ENCODE results near the gene PAH. TPM values are rescaled to one million over a fixed set of nuclear protein-coding genes. Genes with fewer than 3 reads are reported as not detected.
A peak's percentile ranks its signal among the peaks of the same experiment; 100 is the strongest.

PAH gene
- total and polyA plus RNA-seq, 10 of the 15 experiments (the other 5 are each of a cell fraction or from before 2014, with no cell fraction given) = 0.20 to 4.8 (median 0.55) TPM; not detected in 1

GRCh38 chr12:102955926-102956737 lies 39.1 kb upstream of the PAH start:
- CTCF ChIA-PET = interaction anchor here (0.6 to 1.4 kb wide), 3 partner anchors 16 to 981 kb away, joined by 3 to 5 read pairs (median 4); no protein-coding TSS in a partner anchor
- peaks cover 0 to 15% of the 10 kb centered on the region in 2 experiments; a peak in 2 of 4 replicates for H3K27me3 ChIP-seq (replicated peaks in 1 of 2; ENCODE audit: control insufficient read depth in 2 of 2, insufficient read depth in 2 of 2, low read length in 1 of 2)
- in situ Hi-C loops (cut with MboI) = no loop called here
- TF ChIP-seq DPF2 (IDR thresholded peaks at IDR 0.05) (peak; percentile 43; the same call in 1 of the 2 replicates), EED (IDR thresholded peaks at IDR 0.05; ENCODE audit: low read depth) (no peak), ZNF24 (IDR thresholded peaks at IDR 0.05) (0 out of 2 replicates have a peak, but pooled peaks have one; percentile 22), ZNF217 (IDR thresholded peaks at IDR 0.05) (0 out of 2 replicates have a peak, but pooled peaks have one; percentile 14), BHLHE40 (IDR thresholded peaks at IDR 0.05; ENCODE audit: borderline replicate concordance in 1 of 2, low read depth in 2 of 2, low read length in 1 of 2) (peak in 1 of 2 experiments; percentile 77; a peak in 2 of 4 replicates), SMAD5 (IDR thresholded peaks at IDR 0.05; ENCODE audit: low read depth) (no peak), ZSCAN29 (IDR thresholded peaks at IDR 0.05) (peak; percentile 99), ZBTB33 (IDR thresholded peaks at IDR 0.05) (peak; percentile 80; the same call in 1 of the 2 replicates), GATAD2B (conservative IDR thresholded peaks at IDR 0.05; ENCODE audit: low read depth) (peak; percentile 77; the same call in 1 of the 2 replicates), NKRF (conservative IDR thresholded peaks at IDR 0.05) (0 out of 2 replicates have a peak, but pooled peaks have one; percentile 54), NR2F1 (conservative IDR thresholded peaks at IDR 0.05) (peak; percentile 44; the same call in 1 of the 2 replicates), MYC (IDR thresholded peaks at IDR 0.05; ENCODE audit: insufficient read depth, insufficient read length, insufficient replicate concordance, low read length, severe bottlenecking) (no peak), CHD1 (IDR thresholded peaks at IDR 0.05; ENCODE audit: low read depth, low read length) (no peak), IKZF1 (conservative IDR thresholded peaks at IDR 0.05) (peak; percentile 75), BACH1 (IDR thresholded peaks at IDR 0.05; ENCODE audit: borderline replicate concordance) (0 out of 2 replicates have a peak, but pooled peaks have one; percentile 58)

More at GRCh38 chr12:102955926-102956737, 39.1 kb upstream of the PAH start:
- Histone ChIP-seq H3K4me2 (ENCODE audit: control insufficient read depth, insufficient read depth) (peak overlapping the region; percentile 80; the same call in 1 of the 2 replicates), H3K9me3 (replicated peaks; ENCODE audit: control insufficient read depth, insufficient read depth, low read length) (no peaks in the 10 kb centered on the region; the same call in 2 of the 3 replicates), H3K36me3 (ENCODE audit: control insufficient read depth in 2 of 2, insufficient read depth in 2 of 2, low read length in 1 of 2) (no peaks in the 10 kb centered on the region), H2AFZ (ENCODE audit: control insufficient read depth, low read depth, low read length) (no peak overlapping the region; the same call in 1 of the 2 replicates), H3K27ac (ENCODE audit: control insufficient read depth, insufficient read depth) (no peak overlapping the region), H3K4me1 (ENCODE audit: control insufficient read depth, insufficient read depth, low read length) (peaks cover 11% of the 10 kb centered on the region), H4K20me1 (ENCODE audit: control insufficient read depth, insufficient read depth) (no peaks in the 10 kb centered on the region), H3K9ac (ENCODE audit: control insufficient read depth, insufficient read depth, low read length) (no peak overlapping the region), H3K79me2 (ENCODE audit: control insufficient read depth, insufficient read depth, low read length) (no peaks in the 10 kb centered on the region), H3K4me3 (no peak overlapping the region)
- WGBS (ENCODE audit: insufficient coverage, insufficient replicate concordance, low lambda C conversion rate, missing lambda C conversion rate) = 59% methylated on average over 42 of the region's 50 CpGs
- intact Hi-C loops (cut with micrococcal nuclease; ENCODE audit: unreplicated experiment) = loop anchor here (5.0 kb wide), 2 partner anchors 416 to 486 kb away; no protein-coding TSS in a partner anchor
- FAIRE-seq (no peak), DNase-seq (ENCODE audit: low read depth, low spot score) (no peak), ATAC-seq (no peak)
- ChIA-PET SMC1A (ENCODE audit: uncharacterized antibody, unreplicated experiment) (interaction anchor here (0.7 to 2.3 kb wide), 11 partner anchors 16 to 593 kb away, joined by 3 to 9 read pairs (median 3); partner anchors contain the start of gene C12orf42), POLR2A (interaction anchor here (0.6 to 1.6 kb wide), 4 partner anchors 10 to 549 kb away, joined by 3 to 5 read pairs (median 4); no protein-coding TSS in a partner anchor), RAD21 (ENCODE audit: unreplicated experiment) (interaction anchor here (0.9 to 2.0 kb wide), 8 partner anchors 73 to 592 kb away, joined by 3 to 6 read pairs (median 4); no protein-coding TSS in a partner anchor)
- no TSS peak for BruUV-seq (replicated peaks)

Data from GM12878 (cell line).